Subcutaneous abdominal adipose tissue (tissue), 5 donors: ENCODE data around the gene CADM1.

Experiments
- H3K27ac ChIP-seq: one replicate; pipeline ENCODE4 v1.7.0; 2013; ENCODE audit warnings: low read depth, mild to moderate bottlenecking, inconsistent platforms, low read length, moderate library complexity
- H3K27me3 ChIP-seq, 5 donors: one replicate each; pipeline ENCODE4 v1.7.0; 2013; ENCODE audit warnings: low read length in 5 of 5, inconsistent platforms in 1 of 5; ENCODE audit not compliant: control insufficient read depth in 5 of 5, insufficient read depth in 4 of 5
- H3K36me3 ChIP-seq, 5 donors: one replicate each; pipeline ENCODE4 v1.7.0; 2013; ENCODE audit warnings: low read length in 5 of 5; ENCODE audit not compliant: control insufficient read depth in 5 of 5, insufficient read depth in 5 of 5
- H3K4me1 ChIP-seq, 5 donors: one replicate each; pipeline ENCODE4 v1.7.0; 2013; ENCODE audit warnings: low read length in 5 of 5, mild to moderate bottlenecking in 3 of 5, moderate library complexity in 1 of 5; ENCODE audit not compliant: control insufficient read depth in 5 of 5, insufficient read depth in 5 of 5
- H3K4me3 ChIP-seq, 5 donors: one replicate each; pipeline ENCODE4 v1.7.0; 2013; ENCODE audit warnings: low read length in 5 of 5, low read depth in 1 of 5
- H3K9ac ChIP-seq, 5 donors: one replicate each; pipeline ENCODE4 v1.7.0; 2013; ENCODE audit warnings: low read length in 5 of 5, mild to moderate bottlenecking in 4 of 5, moderate library complexity in 3 of 5
- H3K9me3 ChIP-seq, 5 donors: one replicate each; pipeline ENCODE4 v1.7.0; 2013; ENCODE audit warnings: low read length in 5 of 5; ENCODE audit not compliant: control insufficient read depth in 5 of 5
- donor health status: healthy.
- donor health status: healthy.
- donor health status: healthy.
- donor health status: healthy.
- donor health status: healthy.

Gene CADM1

DNA sequence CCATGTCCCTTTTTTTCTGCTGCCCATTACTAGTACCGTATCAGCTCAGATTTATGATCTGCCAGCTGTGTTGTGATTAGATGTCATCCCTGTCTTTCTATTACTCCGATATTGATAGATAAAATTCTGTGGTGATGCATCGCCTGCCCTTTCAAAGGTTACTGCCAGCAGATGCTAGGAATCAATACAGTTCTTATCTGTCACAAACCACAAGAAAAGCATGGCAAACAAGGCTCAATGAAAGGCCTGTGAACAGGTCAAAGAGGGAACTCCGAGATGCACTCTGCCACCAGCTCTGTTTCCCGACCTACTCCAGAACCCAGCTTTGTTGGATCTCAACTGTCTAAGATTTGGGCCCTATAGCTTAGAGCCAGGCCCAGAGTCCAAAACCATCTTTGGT is 246.0 kb downstream of the CADM1 start:
- Histone ChIP-seq H3K4me3 (no peak overlapping the region), H3K36me3 (no peaks in the 10 kb centered on the region), H3K9ac (no peak overlapping the region), H3K4me1 (no peaks in the 10 kb centered on the region), H3K27me3 (no peaks in the 10 kb centered on the region), H3K9me3 (no peaks in the 10 kb centered on the region), H3K27ac (no peak overlapping the region)

DNA sequence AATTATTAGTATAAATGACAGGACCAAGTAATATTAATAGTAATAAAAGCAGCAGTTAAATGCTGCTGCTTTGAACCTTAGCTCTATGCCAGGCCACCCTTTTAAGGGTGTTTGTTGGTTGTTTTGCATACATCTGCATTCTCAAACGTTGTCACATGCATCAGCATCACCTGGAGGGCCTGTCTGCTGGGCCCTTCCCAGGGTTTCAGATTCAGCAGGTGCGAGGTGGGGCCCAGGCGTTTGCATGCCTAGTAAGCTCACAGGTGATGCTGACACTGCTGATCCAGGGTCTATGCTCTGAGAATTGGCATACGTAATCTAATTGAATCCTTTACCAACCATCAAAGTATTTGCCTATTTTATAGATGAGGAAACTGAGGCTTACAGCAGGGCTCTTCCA is 246.5 kb downstream of the CADM1 start:
- Histone ChIP-seq H3K9me3 (no peaks in the 10 kb centered on the region), H3K4me3 (no peak overlapping the region), H3K4me1 (no peaks in the 10 kb centered on the region), H3K27ac (no peak overlapping the region), H3K36me3 (no peaks in the 10 kb centered on the region), H3K27me3 (no peaks in the 10 kb centered on the region), H3K9ac (no peak overlapping the region)

DNA sequence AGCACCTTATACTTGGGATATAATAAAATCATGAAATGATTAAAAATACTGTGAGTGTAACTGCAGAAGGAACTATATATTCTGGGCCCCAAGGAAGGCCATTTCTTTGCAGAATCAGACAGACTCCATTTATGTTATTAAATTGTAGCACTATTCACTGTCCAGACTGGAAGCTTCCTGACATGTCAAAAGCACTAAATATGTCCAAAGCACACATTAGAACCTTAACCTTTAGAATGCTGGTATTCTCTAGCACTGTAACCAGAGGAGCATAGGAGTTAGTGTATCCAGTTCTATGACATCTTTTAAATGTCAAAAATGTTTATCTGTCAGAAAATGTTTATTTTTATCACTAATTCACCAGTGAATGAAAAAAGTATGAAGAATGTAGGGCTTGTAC is 246.9 kb downstream of the CADM1 start:
- Histone ChIP-seq H3K9ac (no peak overlapping the region), H3K27me3 (no peaks in the 10 kb centered on the region), H3K9me3 (no peaks in the 10 kb centered on the region), H3K36me3 (no peaks in the 10 kb centered on the region), H3K4me1 (no peaks in the 10 kb centered on the region), H3K4me3 (no peak overlapping the region), H3K27ac (no peak overlapping the region)

DNA sequence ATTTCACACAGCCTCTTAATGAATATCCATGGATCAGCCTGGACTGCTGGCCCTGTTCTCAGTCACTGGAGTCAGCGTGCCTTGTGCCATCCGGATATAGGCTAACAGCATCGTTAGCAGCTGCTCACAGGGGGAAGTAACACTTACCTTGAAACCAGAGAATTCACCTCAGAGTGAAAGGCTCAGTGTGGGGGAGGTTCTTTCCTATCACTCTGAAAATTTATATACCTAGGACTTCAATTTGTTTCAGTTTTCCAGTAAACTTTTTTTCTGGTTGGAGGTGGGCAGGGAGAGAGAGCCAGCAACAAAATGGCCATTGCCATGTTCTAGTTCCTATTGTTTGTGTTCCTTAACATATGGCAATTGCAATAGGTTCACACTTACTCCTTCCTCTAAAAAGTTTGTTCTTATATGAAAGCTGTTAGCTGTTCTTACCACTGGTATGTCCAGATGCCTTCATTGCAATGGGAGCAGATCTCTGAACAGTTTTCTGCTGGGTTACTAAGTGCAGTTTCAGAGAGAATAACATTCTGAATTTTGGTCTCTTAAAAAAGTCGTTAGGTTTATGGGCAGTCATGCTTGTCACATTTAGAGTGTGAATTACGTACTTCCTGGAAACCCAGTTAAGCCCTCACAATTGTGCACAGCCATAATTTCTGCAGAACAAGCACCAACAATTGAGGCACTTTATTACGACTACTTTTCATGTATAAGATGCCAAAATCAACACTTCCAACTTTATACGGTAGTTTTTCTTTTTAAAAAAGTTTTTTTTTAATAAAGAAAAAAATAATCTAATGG is 247.6 kb downstream of the CADM1 start:
- H3K4me1 ChIP-seq: no peaks in the 10 kb centered on the region
- no peak overlapping the region for H3K4me3 ChIP-seq
- no peaks in the 10 kb centered on the region for H3K27me3 ChIP-seq
- no peak overlapping the region for H3K9ac ChIP-seq
- no peaks in the 10 kb centered on the region for H3K9me3 ChIP-seq
- no peaks in the 10 kb centered on the region for H3K36me3 ChIP-seq
- no peak overlapping the region for H3K27ac ChIP-seq

DNA sequence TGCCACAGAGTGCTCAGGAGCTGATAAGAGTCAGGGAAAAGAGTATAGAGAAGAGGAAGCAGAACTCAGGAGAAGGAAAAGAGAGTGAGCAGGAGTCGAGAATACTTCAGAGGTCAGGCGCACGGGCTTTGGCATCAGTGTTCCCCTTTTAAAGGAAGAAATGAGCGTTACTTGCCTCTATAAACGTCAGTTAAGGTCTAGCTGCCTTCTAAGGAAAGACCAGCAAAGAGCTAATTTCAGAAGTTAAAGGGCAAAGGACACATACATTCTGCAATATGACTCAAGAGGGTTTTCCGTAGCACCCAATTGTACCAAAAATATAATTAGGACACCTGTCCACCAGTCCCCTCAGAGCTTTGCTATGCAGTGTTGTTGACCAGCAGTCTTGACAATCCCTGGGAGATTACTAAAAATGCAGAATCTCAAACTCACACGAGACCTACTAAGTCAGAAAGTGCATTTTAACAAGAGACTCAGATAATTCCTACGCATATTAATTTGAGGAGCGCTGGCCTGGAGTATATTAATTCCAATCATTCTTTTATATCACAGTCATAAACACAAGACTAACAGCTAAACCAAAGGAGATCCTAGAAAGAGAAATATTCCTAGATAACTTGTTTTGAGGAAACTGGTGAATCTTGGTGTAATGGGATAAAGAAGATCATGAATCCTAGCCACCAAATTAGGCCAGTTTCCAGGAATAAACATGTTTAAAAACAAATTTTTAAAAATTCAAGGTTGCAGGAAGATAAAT is 249.0 kb downstream of the CADM1 start:
- H3K27me3 ChIP-seq: no peaks in the 10 kb centered on the region
- no peak overlapping the region for H3K9ac ChIP-seq
- no peaks in the 10 kb centered on the region for H3K36me3 ChIP-seq
- H3K4me1 ChIP-seq: no peaks in the 10 kb centered on the region
- H3K9me3 ChIP-seq: no peaks in the 10 kb centered on the region
- H3K27ac ChIP-seq: no peak overlapping the region
- H3K4me3 ChIP-seq: no peak overlapping the region

DNA sequence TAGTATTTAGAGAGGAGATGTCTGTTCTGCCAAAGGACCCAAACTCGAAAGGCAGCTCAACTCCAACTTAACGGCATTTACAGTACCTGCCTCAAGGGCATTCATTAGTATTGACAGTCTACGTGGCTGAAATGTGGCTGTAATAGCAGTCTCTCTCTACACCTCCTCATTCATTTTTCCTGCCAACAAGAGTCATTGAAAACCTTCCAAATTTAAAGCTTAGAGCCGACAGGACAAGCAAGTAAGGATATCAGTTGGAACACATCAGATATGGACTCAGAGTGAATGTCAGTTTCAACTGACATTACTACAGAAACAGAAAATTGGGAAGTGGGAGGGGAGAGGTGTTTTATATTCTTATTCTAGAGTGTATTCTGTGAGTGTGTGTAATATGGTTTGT is 253.1 kb downstream of the CADM1 start:
- no peaks in the 10 kb centered on the region for H3K9me3 ChIP-seq
- no peak overlapping the region for H3K4me3 ChIP-seq
- no peaks in the 10 kb centered on the region for H3K4me1 ChIP-seq
- H3K27ac ChIP-seq: no peak overlapping the region
- no peaks in the 10 kb centered on the region for H3K36me3 ChIP-seq
- no peaks in the 10 kb centered on the region for H3K27me3 ChIP-seq
- no peak overlapping the region for H3K9ac ChIP-seq

DNA sequence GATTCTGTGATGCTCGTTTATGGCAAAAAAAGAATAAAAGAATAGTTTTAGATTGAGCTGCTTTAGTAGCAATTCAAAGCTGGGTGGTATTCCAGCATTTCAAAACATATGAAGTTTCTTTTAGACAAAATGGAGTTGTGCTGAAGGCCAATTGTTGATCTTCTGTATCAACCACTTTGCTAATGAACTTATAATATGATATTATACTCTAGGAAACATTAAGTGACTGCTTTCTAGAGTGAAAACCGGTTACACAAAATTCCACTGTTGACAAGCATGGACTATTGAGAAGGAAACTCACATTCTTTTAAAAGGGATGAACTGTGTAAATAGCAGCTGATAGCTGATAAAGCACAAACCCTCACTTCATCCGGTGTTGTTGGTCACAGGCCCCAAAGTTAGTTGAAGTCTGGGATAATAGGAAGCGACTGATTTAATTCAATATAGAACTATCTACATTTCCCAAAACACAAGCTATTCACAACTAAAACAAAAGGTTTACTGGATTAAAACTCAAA is 255.1 kb downstream of the CADM1 start:
- no peaks in the 10 kb centered on the region for H3K9me3 ChIP-seq
- no peaks in the 10 kb centered on the region for H3K36me3 ChIP-seq
- H3K27ac ChIP-seq: no peak overlapping the region
- H3K27me3 ChIP-seq: no peaks in the 10 kb centered on the region
- H3K9ac ChIP-seq: no peak overlapping the region
- H3K4me3 ChIP-seq: no peak overlapping the region
- H3K4me1 ChIP-seq: no peaks in the 10 kb centered on the region

DNA sequence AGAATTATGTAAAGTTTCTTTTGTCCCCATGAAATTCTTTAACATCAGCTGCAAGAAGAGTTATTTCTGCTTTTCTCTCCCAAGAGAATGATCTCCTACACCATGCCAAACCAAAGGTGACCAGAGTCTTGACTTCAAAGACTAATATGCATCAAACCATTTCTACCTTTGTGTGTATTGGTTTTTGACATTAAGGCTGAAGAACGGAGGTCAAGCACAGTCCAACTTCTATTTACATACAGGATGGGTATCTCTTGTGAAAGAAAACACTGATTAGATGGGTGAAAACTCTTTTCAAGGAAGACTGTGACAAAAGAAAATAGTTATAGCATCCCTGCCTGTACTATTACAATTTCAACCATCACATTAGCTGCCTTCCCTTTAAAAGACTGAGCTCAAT is 256.3 kb downstream of the CADM1 start:
- no peaks in the 10 kb centered on the region for H3K36me3 ChIP-seq
- no peak overlapping the region for H3K27ac ChIP-seq
- H3K4me3 ChIP-seq: no peak overlapping the region
- H3K27me3 ChIP-seq: no peaks in the 10 kb centered on the region
- no peaks in the 10 kb centered on the region for H3K4me1 ChIP-seq
- H3K9me3 ChIP-seq: no peaks in the 10 kb centered on the region
- no peak overlapping the region for H3K9ac ChIP-seq

DNA sequence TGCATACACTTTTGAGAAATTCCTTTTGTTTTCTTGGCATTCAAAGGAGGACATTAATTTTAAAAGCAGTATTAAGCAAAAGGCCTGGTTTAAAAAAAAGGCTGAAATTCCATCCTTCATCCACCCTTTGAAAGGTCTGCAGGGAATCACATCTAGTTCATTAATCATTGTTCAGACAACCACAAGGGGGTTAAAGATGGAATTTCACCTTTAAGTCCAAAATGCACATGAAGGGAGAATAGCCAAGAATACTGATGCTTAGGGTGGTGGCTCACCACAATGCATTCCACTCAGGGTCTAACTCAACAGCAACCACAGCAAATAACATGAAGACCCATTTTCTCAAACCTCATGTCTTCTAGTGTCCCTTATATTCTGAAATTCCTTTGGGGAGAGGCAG is 256.9 kb downstream of the CADM1 start:
- Histone ChIP-seq H3K27me3 (no peaks in the 10 kb centered on the region), H3K27ac (no peak overlapping the region), H3K9me3 (no peaks in the 10 kb centered on the region), H3K4me1 (no peaks in the 10 kb centered on the region), H3K36me3 (no peaks in the 10 kb centered on the region), H3K9ac (no peak overlapping the region), H3K4me3 (no peak overlapping the region)

DNA sequence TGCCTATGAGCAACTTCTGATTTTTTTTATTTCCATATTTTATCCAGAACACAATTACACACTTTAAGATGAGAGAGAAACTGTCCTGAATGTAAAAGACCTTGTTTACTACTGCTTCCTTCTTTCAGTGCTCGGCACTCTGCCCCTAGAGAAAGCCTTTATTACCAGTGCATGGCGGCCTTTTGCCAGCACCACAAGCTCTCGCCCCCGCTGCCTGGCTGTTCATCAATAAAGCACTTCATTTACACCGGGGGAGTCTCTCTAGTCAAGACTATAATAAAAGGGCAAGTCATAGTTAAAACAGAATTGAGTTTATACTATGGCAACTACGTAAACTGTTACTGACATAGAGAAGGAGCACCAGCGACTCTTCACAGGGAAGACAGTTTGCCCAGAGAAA is 259.5 kb downstream of the CADM1 start:
- no peaks in the 10 kb centered on the region for H3K9me3 ChIP-seq
- no peak overlapping the region for H3K9ac ChIP-seq
- H3K36me3 ChIP-seq: no peaks in the 10 kb centered on the region
- no peak overlapping the region for H3K4me3 ChIP-seq
- no peak overlapping the region for H3K27ac ChIP-seq
- H3K4me1 ChIP-seq: no peaks in the 10 kb centered on the region
- no peaks in the 10 kb centered on the region for H3K27me3 ChIP-seq
